Measurements from ENCODE around the gene GNG8. TPM values are rescaled to one million over a fixed set of nuclear protein-coding genes. Genes with fewer than 3 reads are reported as not detected.

GNG8 gene
- total RNA-seq, 1 donor = not detected

DNA sequence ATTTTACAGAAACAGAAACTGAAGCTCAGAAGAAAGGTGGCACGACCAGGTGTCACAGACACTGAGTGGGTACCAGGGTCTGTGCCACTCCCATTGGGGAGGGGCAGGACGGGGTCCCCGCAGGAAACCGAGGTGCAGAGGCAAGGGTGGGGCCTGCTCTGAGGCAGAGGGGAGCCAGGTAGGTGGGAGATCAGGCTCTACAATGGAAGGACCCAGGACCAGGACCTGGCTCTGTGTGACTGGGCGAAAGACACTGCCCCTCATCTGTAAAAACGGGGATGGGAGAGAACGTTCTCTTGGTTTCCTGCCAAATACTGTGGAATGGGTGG is 13.9 kb downstream of the GNG8 start:
- no peaks in the 10 kb centered on the region for H3K9me3 ChIP-seq (ENCODE audit: low read depth, low read length)
- H4K20me1 ChIP-seq (ENCODE audit: insufficient read depth, low read length) = no peaks in the 10 kb centered on the region
- no peaks in the 10 kb centered on the region for H3K36me3 ChIP-seq (ENCODE audit: insufficient read depth, low read length)
- no peaks in the 10 kb centered on the region for H3K27me3 ChIP-seq (ENCODE audit: insufficient read depth, low read length)
- peaks cover 16% of the 10 kb centered on the region for H3K79me2 ChIP-seq (ENCODE audit: insufficient read depth, low read length)
- no peak overlapping the region for H3K4me3 ChIP-seq (ENCODE audit: insufficient read depth, low read length)
- H3K27ac ChIP-seq (ENCODE audit: low read depth, low read length) = peak overlapping the region; percentile 86
- no peak for DNase-seq (ENCODE audit: insufficient read length, low spot score, missing footprints)
- peaks cover 55% of the 10 kb centered on the region for H3K4me1 ChIP-seq (ENCODE audit: insufficient read depth, low read length)
- no peak overlapping the region for H2AFZ ChIP-seq (ENCODE audit: low read length)
- TF ChIP-seq, protein P1, sequence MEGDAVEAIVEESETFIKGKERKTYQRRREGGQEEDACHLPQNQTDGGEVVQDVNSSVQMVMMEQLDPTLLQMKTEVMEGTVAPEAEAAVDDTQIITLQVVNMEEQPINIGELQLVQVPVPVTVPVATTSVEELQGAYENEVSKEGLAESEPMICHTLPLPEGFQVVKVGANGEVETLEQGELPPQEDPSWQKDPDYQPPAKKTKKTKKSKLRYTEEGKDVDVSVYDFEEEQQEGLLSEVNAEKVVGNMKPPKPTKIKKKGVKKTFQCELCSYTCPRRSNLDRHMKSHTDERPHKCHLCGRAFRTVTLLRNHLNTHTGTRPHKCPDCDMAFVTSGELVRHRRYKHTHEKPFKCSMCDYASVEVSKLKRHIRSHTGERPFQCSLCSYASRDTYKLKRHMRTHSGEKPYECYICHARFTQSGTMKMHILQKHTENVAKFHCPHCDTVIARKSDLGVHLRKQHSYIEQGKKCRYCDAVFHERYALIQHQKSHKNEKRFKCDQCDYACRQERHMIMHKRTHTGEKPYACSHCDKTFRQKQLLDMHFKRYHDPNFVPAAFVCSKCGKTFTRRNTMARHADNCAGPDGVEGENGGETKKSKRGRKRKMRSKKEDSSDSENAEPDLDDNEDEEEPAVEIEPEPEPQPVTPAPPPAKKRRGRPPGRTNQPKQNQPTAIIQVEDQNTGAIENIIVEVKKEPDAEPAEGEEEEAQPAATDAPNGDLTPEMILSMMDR (IDR thresholded peaks at IDR 0.05; ENCODE audit: extremely low read depth, low read depth, low read length) = no peak
- H3K4me2 ChIP-seq (ENCODE audit: insufficient read depth, low read length) = peak overlapping the region; percentile 78

DNA sequence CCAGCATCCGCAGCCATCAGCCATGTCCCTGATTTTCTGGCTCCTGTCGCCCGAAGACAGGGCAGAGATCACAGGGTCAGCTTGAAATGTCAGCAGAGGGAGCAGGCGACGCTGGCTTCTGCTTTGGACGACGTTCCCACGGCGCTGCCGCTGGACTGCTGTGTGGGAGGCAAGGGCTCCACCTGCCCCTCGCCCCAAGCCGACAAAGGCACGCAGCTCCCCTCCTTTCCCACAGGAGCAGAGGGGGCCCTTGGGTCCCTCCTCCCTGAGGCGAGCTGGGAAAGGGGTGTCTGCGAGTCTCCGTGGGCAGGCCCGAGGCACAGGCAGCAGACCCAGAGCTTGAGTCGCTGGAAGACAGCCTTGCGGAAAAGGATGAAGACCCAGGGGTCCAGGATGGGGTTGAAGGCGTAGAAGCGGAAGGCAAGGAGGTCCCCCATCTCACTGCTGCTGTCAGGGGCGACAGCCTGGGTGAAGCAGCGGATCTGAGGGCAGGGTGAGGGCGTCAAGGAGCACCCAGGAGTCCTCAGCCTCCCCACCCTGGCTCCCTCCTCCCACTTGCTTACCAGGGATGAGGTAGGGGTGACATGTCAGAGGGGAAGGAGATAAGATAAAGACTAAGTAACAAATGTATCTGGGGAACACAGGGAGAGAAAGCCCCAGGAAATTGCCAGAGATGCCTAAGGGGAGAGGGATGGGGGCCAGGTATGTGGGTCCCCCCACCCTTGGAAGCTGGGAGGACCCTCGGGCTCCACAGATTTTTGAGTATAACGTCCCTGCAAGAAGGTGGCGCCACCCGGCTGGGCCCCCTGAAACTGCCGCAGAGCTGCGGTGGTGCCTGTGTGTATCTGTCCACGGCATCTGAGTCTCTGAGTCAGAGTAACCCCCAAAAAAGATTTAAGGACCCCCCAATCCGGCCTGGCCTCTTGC is 14.5 kb downstream of the GNG8 start:
- Histone ChIP-seq H3K79me2 (ENCODE audit: insufficient read depth, low read length) (peaks cover 16% of the 10 kb centered on the region), H3K4me2 (ENCODE audit: insufficient read depth, low read length) (peak overlapping the region; percentile 78), H4K20me1 (ENCODE audit: insufficient read depth, low read length) (no peaks in the 10 kb centered on the region), H3K9me3 (ENCODE audit: low read depth, low read length) (no peaks in the 10 kb centered on the region), H3K27ac (ENCODE audit: low read depth, low read length) (peak overlapping the region; percentile 86), H3K4me1 (ENCODE audit: insufficient read depth, low read length) (peaks cover 61% of the 10 kb centered on the region), H3K4me3 (ENCODE audit: insufficient read depth, low read length) (peak overlapping the region; percentile 44), H2AFZ (ENCODE audit: low read length) (peak overlapping the region; percentile 80), H3K27me3 (ENCODE audit: insufficient read depth, low read length) (no peaks in the 10 kb centered on the region), H3K36me3 (ENCODE audit: insufficient read depth, low read length) (no peaks in the 10 kb centered on the region)
- peak; percentile 87 for DNase-seq (ENCODE audit: insufficient read length, low spot score, missing footprints)
- TF ChIP-seq, protein P1 (IDR thresholded peaks at IDR 0.05; ENCODE audit: extremely low read depth, low read depth, low read length) = peak; percentile 15

DNA sequence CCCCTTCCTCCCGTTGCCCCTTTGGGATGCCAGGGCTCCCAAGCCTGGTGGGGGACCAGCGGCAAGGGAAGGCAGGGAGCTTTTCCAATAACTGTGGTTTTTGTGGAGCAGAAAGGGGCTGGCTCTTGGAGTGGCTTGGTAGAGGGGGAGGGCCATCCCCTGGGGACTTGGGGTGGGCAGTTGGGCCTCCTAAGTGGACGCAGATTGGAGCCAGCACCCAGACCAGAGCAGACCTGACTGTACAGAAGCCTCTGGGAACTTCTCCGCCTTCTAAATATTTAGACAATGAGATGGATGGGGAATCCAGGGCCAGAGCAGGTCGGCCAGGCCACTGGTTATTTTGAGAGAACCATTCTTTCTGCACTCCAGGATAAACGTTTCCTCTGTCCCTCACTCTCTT is 15.3 kb downstream of the GNG8 start:
- peak overlapping the region; percentile 78 for H3K4me2 ChIP-seq (ENCODE audit: insufficient read depth, low read length)
- H2AFZ ChIP-seq (ENCODE audit: low read length) = peak overlapping the region; percentile 80
- H3K27me3 ChIP-seq (ENCODE audit: insufficient read depth, low read length) = no peaks in the 10 kb centered on the region
- H3K79me2 ChIP-seq (ENCODE audit: insufficient read depth, low read length) = peaks cover 16% of the 10 kb centered on the region
- DNase-seq (ENCODE audit: insufficient read length, low spot score, missing footprints) = peak; percentile 96
- H4K20me1 ChIP-seq (ENCODE audit: insufficient read depth, low read length) = no peaks in the 10 kb centered on the region
- no peaks in the 10 kb centered on the region for H3K9me3 ChIP-seq (ENCODE audit: low read depth, low read length)
- peaks cover 57% of the 10 kb centered on the region for H3K4me1 ChIP-seq (ENCODE audit: insufficient read depth, low read length)
- H3K36me3 ChIP-seq (ENCODE audit: insufficient read depth, low read length) = no peaks in the 10 kb centered on the region
- TF ChIP-seq, protein P1 (IDR thresholded peaks at IDR 0.05; ENCODE audit: extremely low read depth, low read depth, low read length) = no peak
- peak overlapping the region; percentile 44 for H3K4me3 ChIP-seq (ENCODE audit: insufficient read depth, low read length)
- H3K27ac ChIP-seq (ENCODE audit: low read depth, low read length) = peak overlapping the region; percentile 86

DNA sequence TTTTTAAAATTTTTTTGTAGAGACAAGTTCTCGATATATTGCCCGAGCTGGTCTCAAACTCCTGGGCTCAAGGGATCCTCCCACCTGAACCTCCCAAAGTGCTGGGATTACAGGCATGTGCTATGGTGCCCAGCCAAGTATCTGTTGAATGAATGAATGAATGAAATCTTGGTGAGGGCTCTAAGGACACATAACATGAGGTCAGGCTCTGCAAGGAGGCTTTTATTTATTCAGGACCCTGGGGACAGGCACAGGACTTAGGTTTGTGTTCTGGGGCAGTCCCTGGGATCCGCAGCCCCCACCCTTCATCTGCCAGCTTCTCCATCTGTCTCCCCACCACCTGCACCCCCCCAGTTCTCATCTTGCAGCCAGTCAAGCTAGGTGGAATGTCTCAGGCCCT is 15.7 kb downstream of the GNG8 start:
- Histone ChIP-seq H3K27me3 (ENCODE audit: insufficient read depth, low read length) (no peaks in the 10 kb centered on the region), H3K79me2 (ENCODE audit: insufficient read depth, low read length) (peaks cover 16% of the 10 kb centered on the region), H3K4me2 (ENCODE audit: insufficient read depth, low read length) (peak overlapping the region; percentile 78), H2AFZ (ENCODE audit: low read length) (no peak overlapping the region), H4K20me1 (ENCODE audit: insufficient read depth, low read length) (no peaks in the 10 kb centered on the region), H3K36me3 (ENCODE audit: insufficient read depth, low read length) (no peaks in the 10 kb centered on the region), H3K4me1 (ENCODE audit: insufficient read depth, low read length) (peaks cover 52% of the 10 kb centered on the region), H3K27ac (ENCODE audit: low read depth, low read length) (peak overlapping the region; percentile 86), H3K9me3 (ENCODE audit: low read depth, low read length) (no peaks in the 10 kb centered on the region), H3K4me3 (ENCODE audit: insufficient read depth, low read length) (no peak overlapping the region)
- no peak for DNase-seq (ENCODE audit: insufficient read length, low spot score, missing footprints)
- TF ChIP-seq, protein P1 (IDR thresholded peaks at IDR 0.05; ENCODE audit: extremely low read depth, low read depth, low read length) = no peak
